Spleen (tissue), 11 donors: ENCODE data around the gene ZFYVE27. TPM values are rescaled to one million over a fixed set of nuclear protein-coding genes. Genes with fewer than 3 reads are reported as not detected.

Experiments used
- DNase-seq: peaks from one replicate; pipeline ENCODE4 v3.0.0-alpha.2; 2020
- H3K27ac ChIP-seq, 8 donors: fragments of 200-600 bp; sonication (generic) in 7 of 8; 1 replicate in 4 of 8; 2 replicates in 4 of 8; pipeline versions ENCODE4 v1.5.0 to v1.8.0; 2016 to 2021; ENCODE audit warnings: inconsistent platforms in 4 of 8, mild to moderate bottlenecking in 4 of 8, moderate library complexity in 1 of 8
- H3K27me3 ChIP-seq, 7 donors: fragments of 200-600 bp; sonication (generic) in 6 of 7; replicated peaks in 1 of 7; 1 replicate in 4 of 7; 2 replicates in 3 of 7; pipeline versions ENCODE4 v1.5.0 to v1.8.0; 2016 to 2021; ENCODE audit warnings: inconsistent platforms in 3 of 7, mild to moderate bottlenecking in 1 of 7
- H3K36me3 ChIP-seq, 6 donors: fragments of 200-600 bp; sonication (generic) in 5 of 6; 1 replicate in 4 of 6; 2 replicates in 2 of 6; pipeline versions ENCODE4 v1.5.0 to v1.8.0; 2016 to 2021; ENCODE audit warnings: inconsistent platforms in 2 of 6
- H3K4me1 ChIP-seq, 6 donors: fragments of 200-600 bp; sonication (generic) in 5 of 6; 1 replicate in 3 of 6; 2 replicates in 3 of 6; pipeline versions ENCODE4 v1.5.0 to v1.8.0; 2016 to 2021; ENCODE audit warnings: inconsistent platforms in 3 of 6
- H3K4me3 ChIP-seq, 8 donors: fragments of 200-600 bp; sonication (generic) in 7 of 8; 1 replicate in 4 of 8; 2 replicates in 4 of 8; pipeline versions ENCODE4 v1.5.0 to v1.8.0; 2016 to 2021; ENCODE audit warnings: inconsistent platforms in 4 of 8, mild to moderate bottlenecking in 4 of 8, moderate library complexity in 2 of 8
- H3K9me3 ChIP-seq, 8 donors: fragments of 200-600 bp; sonication (generic) in 7 of 8; 1 replicate in 4 of 8; 2 replicates in 4 of 8; pipeline versions ENCODE4 v1.5.0 to v1.8.0; 2016 to 2021; ENCODE audit warnings: inconsistent platforms in 4 of 8
- CTCF ChIP-seq, 11 experiments: fragments of 200-600 bp in 7 of 11; fragments of 450-650 bp in 4 of 11; sonication (generic) in 4 of 11; IDR thresholded peaks in 8 of 11; conservative IDR thresholded peaks in 3 of 11; 1 replicate in 7 of 11; 2 replicates in 4 of 11; pipeline versions ENCODE4 v1.4.0 to v1.8.0; 2016 to 2021; ENCODE audit warnings: antibody characterized with exemption in 11 of 11, inconsistent platforms in 4 of 11, mild to moderate bottlenecking in 1 of 11
- POLR2A ChIP-seq, 3 donors: fragments of 450-650 bp; IDR thresholded peaks; one replicate each; pipeline ENCODE4 v1.5.1; 2017; ENCODE audit warnings: antibody characterized with exemption in 3 of 3, mild to moderate bottlenecking in 1 of 3
- POLR2AphosphoS5 ChIP-seq, 3 donors: sonication (generic); formaldehyde crosslinking; IDR thresholded peaks; one replicate each; pipeline ENCODE4 v1.5.1; 2017; ENCODE audit warnings: antibody characterized with exemption in 3 of 3
- WGBS, 5 donors: extraction: QIAGEN DNeasy Blood & Tissue Kit in 3 of 5; methylation state at CpG; one replicate each; pipeline versions ENCODE4 v1.1.5 to v1.1.7; 2013 to 2018; 5-methylcytosine and 5-hydroxymethylcytosine counted together
- intact Hi-C: fragments of 100-400 bp; cut with DNase I; formaldehyde crosslinking; loops from one replicate; pipeline ENCODE4 v1.15.0; 2023; ENCODE audit warnings: low total_unique reads
- polyA plus RNA-seq, 3 donors: library from polyadenylated mRNA; stranded (reverse); fragments of 200-250 nt; gene quantifications; one replicate each; pipeline ENCODE4 v1.2.1, GENCODE V29; 2013
- total RNA-seq, 7 donors: library from RNA; depleted of rRNA in 3 of 7; stranded (reverse); fragments of >200 nt in 3 of 7; fragmentation: NEBNext Ultra II Directional in 4 of 7; extraction: Animal tissue kit (Norgen Biotek cat#: 25700) in 4 of 7; gene quantifications; one replicate each; pipeline versions ENCODE4 v1.1.0 to v1.2.1, GENCODE V29; 2016 to 2021
- donor health status: healthy with polysubstance abuse.
- donor health status: DM: no; HTN: no; CAD: no; lungs with moderate emphysema.
- donor health status: DM: no; HTN: no; CAD: no.
- donor health status: Bipolar disorder and iron deficiency.
- donor health status: healthy.
- donor health status: DM: no; HTN: no; CAD: no.
- donor health status: DM: yes; HTN: yes; CAD: no.

ZFYVE27 gene
- total and polyA plus RNA-seq, 10 donors, result 16.8 to 42.2 (median 31.7) TPM

GRCh38 chr10:97771913-97772823 lies 35.2 kb downstream of the ZFYVE27 start, which contains the start of gene SFRP5:
Gene SFRP5, minus strand, starts transcription at chr10:97771999. Its CDS starts 166 bp downstream, at chr10:97771833.
- DNase-seq, result no peak
- peaks cover 0 to 2% (median 0%) of the 10 kb centered on the region in 6 donors for H3K36me3 ChIP-seq
- TF ChIP-seq CTCF (IDR thresholded peaks at IDR 0.05 in 8 of 11, conservative IDR thresholded peaks at IDR 0.05 in 3 of 11) (no peak), POLR2AphosphoS5 (IDR thresholded peaks at IDR 0.05) (no peak), POLR2A (IDR thresholded peaks at IDR 0.05) (no peak)
- H3K9me3 ChIP-seq, result no peaks in the 10 kb centered on the region
- peaks cover 3 to 18% (median 13%) of the 10 kb centered on the region in 6 donors for H3K4me1 ChIP-seq
- peaks cover 0 to 57% (median 30%) of the 10 kb centered on the region in 7 donors for H3K27me3 ChIP-seq
- H3K4me3 ChIP-seq, result peak within 1 kb of the TSS in 4 of 8 donors; percentile 10 to 52 (median 16)
- WGBS, 5 donors, result 11 to 25% (median 15%) methylated on average over 19 to 44 of the region's 44 CpGs
- intact Hi-C loops, result no loop called here
- no peak within 1 kb of the TSS for H3K27ac ChIP-seq

GRCh38 chr10:97773096-97773495 lies 36.2 kb downstream of the ZFYVE27 start:
- Histone ChIP-seq H3K27me3 (peaks cover 0 to 57% (median 30%) of the 10 kb centered on the region in 7 donors), H3K9me3 (no peaks in the 10 kb centered on the region), H3K27ac (no peak overlapping the region), H3K4me3 (no peak overlapping the region), H3K4me1 (peaks cover 3 to 18% (median 13%) of the 10 kb centered on the region in 6 donors), H3K36me3 (no peaks in the 10 kb centered on the region)
- TF ChIP-seq POLR2AphosphoS5 (IDR thresholded peaks at IDR 0.05) (no peak), POLR2A (IDR thresholded peaks at IDR 0.05) (no peak), CTCF (IDR thresholded peaks at IDR 0.05 in 8 of 11, conservative IDR thresholded peaks at IDR 0.05 in 3 of 11) (no peak)
- no peak for DNase-seq
- intact Hi-C loops, result no loop called here
- WGBS, 5 donors, result 29 to 87% (median 63%) methylated on average over 1 of the region's 1 CpG

- intact Hi-C loops, result no loop called here
- peaks cover 3 to 18% (median 13%) of the 10 kb centered on the region in 6 donors for H3K4me1 ChIP-seq
- WGBS, 5 donors, result 68 to 76% (median 74%) methylated on average over 3 to 10 of the region's 10 CpGs
- TF ChIP-seq CTCF (IDR thresholded peaks at IDR 0.05 in 8 of 11, conservative IDR thresholded peaks at IDR 0.05 in 3 of 11), result no peak
- no peak for TF ChIP-seq POLR2A (IDR thresholded peaks at IDR 0.05)
- no peak for TF ChIP-seq POLR2AphosphoS5 (IDR thresholded peaks at IDR 0.05)
- H3K36me3 ChIP-seq, result no peaks in the 10 kb centered on the region
- H3K4me3 ChIP-seq, result no peak overlapping the region
- no peak overlapping the region for H3K27ac ChIP-seq
- H3K27me3 ChIP-seq, result peaks cover 0 to 49% (median 28%) of the 10 kb centered on the region in 7 donors
- no peaks in the 10 kb centered on the region for H3K9me3 ChIP-seq
- DNase-seq, result no peak
These were observed 37.9 kb downstream of the ZFYVE27 start for GRCh38 chr10:97774811-97775294.

GRCh38 chr10:97777143-97777542 lies 40.2 kb downstream of the ZFYVE27 start:
- no peak for TF ChIP-seq CTCF (IDR thresholded peaks at IDR 0.05 in 8 of 11, conservative IDR thresholded peaks at IDR 0.05 in 3 of 11)
- TF ChIP-seq POLR2A (IDR thresholded peaks at IDR 0.05), result no peak
- TF ChIP-seq POLR2AphosphoS5 (IDR thresholded peaks at IDR 0.05), result no peak
- intact Hi-C loops, result no loop called here
- no peak for DNase-seq
- 91 to 99% (median 93%) methylated on average over 4 of the region's 4 CpGs for WGBS, 5 donors
- Histone ChIP-seq H3K27me3 (peaks cover 0 to 26% (median 5%) of the 10 kb centered on the region in 7 donors), H3K27ac (no peak overlapping the region), H3K4me1 (peaks cover 0 to 16% (median 7%) of the 10 kb centered on the region in 6 donors), H3K9me3 (no peaks in the 10 kb centered on the region), H3K36me3 (no peaks in the 10 kb centered on the region), H3K4me3 (no peak overlapping the region)
